Measurements from ENCODE around the gene EFNA5. TPM values are rescaled to one million over a fixed set of nuclear protein-coding genes. Genes with fewer than 3 reads are reported as not detected.
A peak's percentile ranks its signal among the peaks of the same experiment; 100 is the strongest.

Gene EFNA5
- total RNA-seq, 1 donor from 2014 or later: 38.9 TPM

DNA sequence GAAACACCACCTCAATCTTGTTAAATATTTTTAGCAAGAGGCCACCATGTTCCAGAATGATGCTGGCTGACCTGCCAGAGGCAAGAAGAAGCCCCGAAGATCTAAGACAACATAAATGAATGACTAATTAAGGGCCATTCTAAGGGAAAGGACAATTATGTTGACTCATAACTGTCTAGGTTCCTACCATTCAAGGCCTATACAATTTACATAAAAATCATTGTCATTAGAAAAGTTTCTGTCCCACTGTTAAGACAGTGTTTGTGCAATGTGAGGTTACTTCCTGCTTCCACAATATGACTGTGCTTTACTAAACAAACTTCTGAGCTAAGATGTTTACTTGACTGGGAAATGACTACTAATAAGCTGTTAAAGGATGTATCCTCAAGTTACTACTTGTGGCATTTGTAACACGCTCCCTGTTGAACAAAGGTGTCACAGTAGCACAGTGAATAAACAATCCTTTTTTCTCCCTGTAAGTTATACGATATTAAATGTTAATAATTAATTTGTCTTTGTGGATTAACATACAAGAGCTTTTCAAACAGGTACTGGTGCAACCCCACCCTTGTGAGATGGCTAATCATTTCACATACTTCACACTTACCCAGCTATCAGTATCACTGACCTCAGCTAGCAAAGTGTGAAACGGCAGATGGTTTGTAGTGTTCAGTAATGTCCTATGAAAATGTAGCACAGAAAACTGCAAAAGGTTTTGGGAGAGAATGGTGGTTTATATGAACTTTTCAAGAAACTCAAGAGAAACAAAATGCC lies 195.8 kb downstream of the EFNA5 start:
- H3K4me1 Mint-ChIP-seq (ENCODE audit: low read depth): peaks cover 10% of the 10 kb centered on the region
- H3K9me3 Mint-ChIP-seq (ENCODE audit: low read depth): no peaks in the 10 kb centered on the region

DNA sequence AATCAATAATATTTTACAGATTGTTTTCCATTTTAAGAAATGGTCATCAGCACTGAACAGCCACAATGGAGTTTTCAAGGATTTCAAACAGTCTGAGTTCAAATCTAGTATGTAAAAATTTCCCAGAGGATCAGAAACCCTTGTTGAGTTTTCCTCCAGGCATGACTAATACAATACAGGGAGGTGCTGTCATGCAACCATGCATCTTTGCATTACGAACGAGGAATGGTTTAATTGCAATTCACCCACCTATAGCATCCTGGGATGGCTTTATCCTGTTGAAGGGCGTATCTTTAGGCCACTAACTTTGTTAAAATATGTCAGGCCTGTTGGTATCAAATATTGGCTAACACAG lies 196.4 kb downstream of the EFNA5 start:
- Mint-ChIP-seq H3K27me3 (ENCODE audit: low read depth) (no peaks in the 10 kb centered on the region), H3K9me3 (ENCODE audit: low read depth) (no peaks in the 10 kb centered on the region), H3K36me3 (ENCODE audit: low read depth) (no peaks in the 10 kb centered on the region), H3K4me1 (ENCODE audit: low read depth) (peaks cover 16% of the 10 kb centered on the region), H3K27ac (ENCODE audit: unreplicated experiment) (no peak overlapping the region), H3K4me3 (ENCODE audit: unreplicated experiment) (no peak overlapping the region)
- TF ChIP-seq, protein P1, sequence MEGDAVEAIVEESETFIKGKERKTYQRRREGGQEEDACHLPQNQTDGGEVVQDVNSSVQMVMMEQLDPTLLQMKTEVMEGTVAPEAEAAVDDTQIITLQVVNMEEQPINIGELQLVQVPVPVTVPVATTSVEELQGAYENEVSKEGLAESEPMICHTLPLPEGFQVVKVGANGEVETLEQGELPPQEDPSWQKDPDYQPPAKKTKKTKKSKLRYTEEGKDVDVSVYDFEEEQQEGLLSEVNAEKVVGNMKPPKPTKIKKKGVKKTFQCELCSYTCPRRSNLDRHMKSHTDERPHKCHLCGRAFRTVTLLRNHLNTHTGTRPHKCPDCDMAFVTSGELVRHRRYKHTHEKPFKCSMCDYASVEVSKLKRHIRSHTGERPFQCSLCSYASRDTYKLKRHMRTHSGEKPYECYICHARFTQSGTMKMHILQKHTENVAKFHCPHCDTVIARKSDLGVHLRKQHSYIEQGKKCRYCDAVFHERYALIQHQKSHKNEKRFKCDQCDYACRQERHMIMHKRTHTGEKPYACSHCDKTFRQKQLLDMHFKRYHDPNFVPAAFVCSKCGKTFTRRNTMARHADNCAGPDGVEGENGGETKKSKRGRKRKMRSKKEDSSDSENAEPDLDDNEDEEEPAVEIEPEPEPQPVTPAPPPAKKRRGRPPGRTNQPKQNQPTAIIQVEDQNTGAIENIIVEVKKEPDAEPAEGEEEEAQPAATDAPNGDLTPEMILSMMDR (IDR thresholded peaks at IDR 0.05): no peak
- DNase-seq (ENCODE audit: low spot score): no peak

More for the DNA sequence above, 195.8 kb downstream of the EFNA5 start:
- TF ChIP-seq, protein P1 (IDR thresholded peaks at IDR 0.05): no peak
- Mint-ChIP-seq H3K4me3 (ENCODE audit: unreplicated experiment) (no peak overlapping the region), H3K36me3 (ENCODE audit: low read depth) (no peaks in the 10 kb centered on the region), H3K27me3 (ENCODE audit: low read depth) (no peaks in the 10 kb centered on the region), H3K27ac (ENCODE audit: unreplicated experiment) (no peak overlapping the region)
- DNase-seq (ENCODE audit: low spot score): no peak

DNA sequence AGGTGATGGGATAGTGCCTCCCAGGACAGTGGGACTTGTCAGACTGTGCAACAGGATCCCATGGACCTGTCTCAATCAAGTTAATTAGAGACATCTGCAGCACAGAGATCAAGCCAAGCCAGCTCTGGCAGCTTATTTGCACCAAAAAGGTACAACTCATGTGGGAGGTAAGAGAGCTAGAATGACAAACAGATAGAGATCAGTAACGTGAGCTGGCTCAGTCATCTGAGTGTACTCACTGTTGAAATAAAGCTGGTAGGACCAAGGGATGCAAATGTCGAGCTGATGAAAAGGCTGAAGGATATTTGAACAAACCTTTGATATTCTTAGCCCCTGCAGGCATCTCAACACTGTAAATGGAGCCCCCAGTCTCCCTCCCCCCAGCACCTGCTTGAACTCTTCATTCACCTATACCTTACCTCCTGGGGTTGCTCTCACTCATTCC lies 198.1 kb downstream of the EFNA5 start:
- TF ChIP-seq, protein P1 (IDR thresholded peaks at IDR 0.05): no peak
- Mint-ChIP-seq H3K27ac (ENCODE audit: unreplicated experiment) (no peak overlapping the region), H3K4me1 (ENCODE audit: low read depth) (peaks cover 29% of the 10 kb centered on the region), H3K36me3 (ENCODE audit: low read depth) (no peaks in the 10 kb centered on the region), H3K4me3 (ENCODE audit: unreplicated experiment) (no peak overlapping the region), H3K9me3 (ENCODE audit: low read depth) (no peaks in the 10 kb centered on the region), H3K27me3 (ENCODE audit: low read depth) (no peaks in the 10 kb centered on the region)
- DNase-seq (ENCODE audit: low spot score): no peak

DNA sequence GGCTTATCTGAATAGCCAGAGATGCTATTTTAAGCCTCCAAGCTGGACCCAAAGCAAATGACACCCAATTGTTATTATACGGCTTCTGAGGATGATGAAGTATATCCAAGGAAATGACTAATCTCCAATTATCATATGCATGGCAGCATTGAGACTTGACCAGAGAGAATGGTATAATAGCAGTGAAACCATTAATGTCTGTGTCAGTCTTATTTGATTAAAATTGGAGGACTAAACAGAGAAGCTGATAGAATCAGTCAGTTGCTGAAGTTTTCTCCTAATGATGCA lies 200.5 kb downstream of the EFNA5 start:
- TF ChIP-seq, protein P1 (IDR thresholded peaks at IDR 0.05): no peak
- H3K4me3 Mint-ChIP-seq (ENCODE audit: unreplicated experiment): no peak overlapping the region
- peak overlapping the region; percentile 77 for H3K27ac Mint-ChIP-seq (ENCODE audit: unreplicated experiment)
- no peak for DNase-seq (ENCODE audit: low spot score)
- H3K36me3 Mint-ChIP-seq (ENCODE audit: low read depth): no peaks in the 10 kb centered on the region
- H3K27me3 Mint-ChIP-seq (ENCODE audit: low read depth): no peaks in the 10 kb centered on the region
- H3K9me3 Mint-ChIP-seq (ENCODE audit: low read depth): no peaks in the 10 kb centered on the region
- peaks cover 40% of the 10 kb centered on the region for H3K4me1 Mint-ChIP-seq (ENCODE audit: low read depth)

DNA sequence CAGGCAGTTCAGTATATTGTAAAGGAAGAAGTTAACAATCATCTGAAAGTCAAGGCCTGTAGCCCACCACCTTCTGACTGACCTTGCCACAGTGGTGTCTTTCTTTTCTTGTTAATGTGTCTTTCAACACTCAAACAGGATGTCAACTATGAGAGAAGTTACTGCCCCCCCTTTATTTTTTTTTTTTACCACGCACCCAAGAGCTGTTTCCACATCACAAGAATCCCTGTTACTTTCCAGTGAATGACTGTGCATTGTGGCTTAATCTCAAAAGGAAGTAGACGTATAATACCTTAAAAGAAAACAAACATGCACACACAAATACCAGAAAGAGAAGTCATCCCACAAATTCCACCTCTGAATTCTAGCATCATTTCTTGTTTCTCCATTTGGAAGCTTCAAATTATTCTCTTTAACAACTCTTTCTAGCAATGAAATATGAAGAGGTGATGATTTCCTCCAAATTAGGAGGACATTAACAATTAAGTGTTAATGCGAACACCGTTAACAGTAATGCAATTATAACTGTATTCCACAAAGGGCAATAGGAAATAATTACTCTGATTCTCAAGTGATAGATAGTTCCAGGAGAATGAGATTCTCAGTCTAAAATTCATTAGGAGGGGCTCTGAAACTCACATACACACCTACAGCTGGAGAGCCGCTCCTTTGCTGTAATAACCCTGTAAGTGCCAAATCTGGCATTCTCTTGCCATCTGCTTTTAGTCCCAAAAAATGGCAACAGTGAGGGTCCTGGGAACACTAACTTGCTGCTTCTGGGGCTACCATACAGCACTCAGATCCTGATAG lies 201.0 kb downstream of the EFNA5 start:
- peaks cover 43% of the 10 kb centered on the region for H3K4me1 Mint-ChIP-seq (ENCODE audit: low read depth)
- TF ChIP-seq, protein P1 (IDR thresholded peaks at IDR 0.05): no peak
- peak overlapping the region; percentile 77 for H3K27ac Mint-ChIP-seq (ENCODE audit: unreplicated experiment)
- H3K9me3 Mint-ChIP-seq (ENCODE audit: low read depth): no peaks in the 10 kb centered on the region
- no peaks in the 10 kb centered on the region for H3K36me3 Mint-ChIP-seq (ENCODE audit: low read depth)
- DNase-seq (ENCODE audit: low spot score): no peak
- no peak overlapping the region for H3K4me3 Mint-ChIP-seq (ENCODE audit: unreplicated experiment)
- no peaks in the 10 kb centered on the region for H3K27me3 Mint-ChIP-seq (ENCODE audit: low read depth)
